OCI-M2 (cell line): ENCODE measurements around the gene IFIT3.

ENCODE experiments used
- DNase-seq: peaks from one replicate; lab custom pipeline; 2025; ENCODE audit not compliant: unreplicated experiment; lab: John Stamatoyannopoulos, UW

The IFIT3 gene

DNA sequence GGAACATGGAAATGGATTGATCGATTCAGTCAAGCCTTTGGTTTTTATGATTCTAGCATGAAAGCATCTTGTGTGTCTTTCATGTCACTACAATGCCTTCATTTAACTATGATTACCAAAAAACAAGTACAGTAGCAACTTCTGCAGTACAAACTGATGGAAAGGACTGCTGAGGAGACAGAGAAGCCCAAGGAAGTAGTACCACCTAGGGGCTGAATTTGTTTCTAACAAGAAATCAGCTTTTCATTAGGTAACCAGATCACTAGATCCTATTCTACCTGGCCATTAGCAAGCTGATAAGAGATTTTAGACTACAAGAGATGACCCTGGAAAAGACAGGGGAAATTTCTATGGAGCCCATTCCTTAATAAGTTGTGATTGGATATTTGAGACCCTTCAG lies 61.5 kb downstream of the IFIT3 start:
- no peak for DNase-seq
